ENCODE data around the gene TFAP2E.

Gene TFAP2E

GRCh38 chr1:35595684-35596083, 22.6 kb downstream of the TFAP2E start:
- DNase-seq (ENCODE audit: low spot score): no peak

- no peak for DNase-seq (ENCODE audit: low spot score)
Observed at GRCh38 chr1:35597870-35598269, 24.8 kb downstream of the TFAP2E start.

- DNase-seq (ENCODE audit: low spot score): no peak
Observed at GRCh38 chr1:35598895-35599294, 25.8 kb downstream of the TFAP2E start.

GRCh38 chr1:35599411-35599810, 26.3 kb downstream of the TFAP2E start:
- no peak for DNase-seq (ENCODE audit: low spot score)

- DNase-seq (ENCODE audit: low spot score): no peak
Observed at GRCh38 chr1:35600593-35600992, 27.5 kb downstream of the TFAP2E start.

GRCh38 chr1:35603468-35603867, 30.4 kb downstream of the TFAP2E start:
- DNase-seq (ENCODE audit: low spot score): no peak

- DNase-seq (ENCODE audit: low spot score): no peak
Observed at GRCh38 chr1:35603941-35604340, 30.8 kb downstream of the TFAP2E start.

GRCh38 chr1:35605071-35605866, 32.2 kb downstream of the TFAP2E start:
- DNase-seq (ENCODE audit: low spot score): no peak

- DNase-seq (ENCODE audit: low spot score): no peak
Observed at GRCh38 chr1:35605867-35606182, 32.7 kb downstream of the TFAP2E start.

- DNase-seq (ENCODE audit: low spot score): no peak
Observed at GRCh38 chr1:35611655-35612054, 38.5 kb downstream of the TFAP2E start.

GRCh38 chr1:35615440-35615839, 42.3 kb downstream of the TFAP2E start:
- DNase-seq (ENCODE audit: low spot score): no peak

- no peak for DNase-seq (ENCODE audit: low spot score)
Observed at GRCh38 chr1:35619237-35620121, 46.4 kb downstream of the TFAP2E start.

- DNase-seq (ENCODE audit: low spot score): no peak
Observed at GRCh38 chr1:35622510-35623178, 49.5 kb downstream of the TFAP2E start.

- DNase-seq (ENCODE audit: low spot score): no peak
Observed at GRCh38 chr1:35623832-35624231, 50.7 kb downstream of the TFAP2E start.

GRCh38 chr1:35629051-35629450, 55.9 kb downstream of the TFAP2E start:
- DNase-seq (ENCODE audit: low spot score): no peak

- no peak for DNase-seq (ENCODE audit: low spot score)
Observed at GRCh38 chr1:35631396-35631795, 58.3 kb downstream of the TFAP2E start.

- no peak for DNase-seq (ENCODE audit: low spot score)
Observed at GRCh38 chr1:35633547-35633946, 60.4 kb downstream of the TFAP2E start.

GRCh38 chr1:35637401-35637809, 64.3 kb downstream of the TFAP2E start:
- no peak for DNase-seq (ENCODE audit: low spot score)

- DNase-seq (ENCODE audit: low spot score): no peak
Observed at GRCh38 chr1:35640380-35641232, 67.5 kb downstream of the TFAP2E start.

- peak; percentile 91 for DNase-seq (ENCODE audit: low spot score)
Observed at GRCh38 chr1:35641233-35641866, 68.2 kb downstream of the TFAP2E start, which contains the start of gene PSMB2. PSMB2 (minus strand) TSS chr1:35641526; CDS start chr1:35641432, 94 bp downstream.

GRCh38 chr1:35642471-35642955, 69.4 kb downstream of the TFAP2E start:
- no peak for DNase-seq (ENCODE audit: low spot score)
